HG03064 (cell line): Measurements from ENCODE around the gene FAM13C.
"Not testable (repeated sequence)": the region's sequence is repeated elsewhere in the genome, so short reads cannot be mapped to it uniquely, and the experiment has no call there.

Experiments used
- ATAC-seq: cut with Tn5 transposase; IDR thresholded peaks from one replicate; pipeline ENCODE4 v1.9.1; 2021; ENCODE audit warnings: low read depth; ENCODE audit not compliant: unreplicated experiment

FAM13C gene

DNA sequence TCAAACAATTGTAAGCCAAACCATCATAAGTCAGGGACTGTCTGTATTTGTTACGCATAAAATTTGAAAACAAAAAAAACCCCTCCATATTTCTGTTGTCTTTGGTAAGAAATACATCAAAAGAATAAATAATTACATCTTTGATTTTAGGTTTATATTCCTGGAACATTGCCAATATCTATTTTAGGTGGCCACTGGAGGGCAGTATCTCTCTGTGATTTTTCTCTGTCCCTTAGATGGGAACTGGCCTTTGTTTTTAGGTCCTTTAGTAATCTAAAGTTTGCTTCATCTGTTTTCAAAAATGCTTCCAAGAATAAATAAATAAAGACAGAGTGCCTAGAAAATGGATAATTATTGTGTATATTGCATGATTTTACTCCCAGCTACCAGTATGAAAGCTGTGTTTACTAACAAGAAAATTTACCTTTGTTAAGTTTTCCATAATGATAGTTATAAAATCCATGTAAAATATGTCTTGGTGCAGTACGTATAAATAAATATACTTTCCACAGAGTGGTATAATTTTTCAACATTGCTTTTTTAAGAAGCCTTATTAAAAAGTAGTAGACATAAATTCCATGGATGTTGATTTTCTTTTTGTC lies 121.7 kb downstream of the FAM13C start:
- ATAC-seq: no peak

DNA sequence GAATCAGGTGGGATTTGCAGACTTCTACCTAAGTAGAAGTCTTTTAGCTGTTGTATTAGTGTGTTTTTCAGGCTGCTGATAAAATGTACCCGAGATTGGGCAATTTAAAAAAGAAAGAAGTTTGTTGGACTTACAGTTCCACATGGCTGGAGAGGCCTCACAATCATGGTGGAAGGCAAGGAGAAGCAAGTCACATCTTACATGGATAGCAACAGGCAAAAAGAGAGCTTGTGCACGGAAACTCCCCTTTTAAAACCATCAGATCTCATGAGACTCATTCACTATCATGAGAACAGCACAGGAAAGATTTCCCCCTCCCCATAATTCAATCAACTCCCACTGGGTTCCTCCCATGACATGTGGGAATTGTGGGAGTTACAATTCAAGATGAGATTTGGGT lies 123.2 kb downstream of the FAM13C start:
- ATAC-seq: not testable (repeated sequence)

DNA sequence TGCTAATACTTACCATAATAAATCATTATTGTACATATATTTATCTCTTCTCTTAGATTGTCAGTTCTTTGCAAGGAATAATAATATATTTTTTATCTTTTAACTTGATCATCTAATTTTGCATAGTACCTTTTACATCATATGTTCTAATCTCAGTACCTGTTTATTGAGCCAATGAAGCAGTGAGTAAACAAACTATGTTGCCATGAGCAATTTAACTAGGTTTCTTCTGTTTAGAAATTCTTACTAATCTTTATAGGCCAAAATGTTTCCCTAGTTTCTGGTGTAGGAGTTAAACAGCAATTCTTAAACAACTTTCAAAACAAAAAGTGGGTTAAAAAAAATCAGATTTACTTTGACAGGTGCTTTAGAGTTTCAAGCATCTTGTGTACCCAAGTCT lies 124.6 kb downstream of the FAM13C start:
- no peak for ATAC-seq

DNA sequence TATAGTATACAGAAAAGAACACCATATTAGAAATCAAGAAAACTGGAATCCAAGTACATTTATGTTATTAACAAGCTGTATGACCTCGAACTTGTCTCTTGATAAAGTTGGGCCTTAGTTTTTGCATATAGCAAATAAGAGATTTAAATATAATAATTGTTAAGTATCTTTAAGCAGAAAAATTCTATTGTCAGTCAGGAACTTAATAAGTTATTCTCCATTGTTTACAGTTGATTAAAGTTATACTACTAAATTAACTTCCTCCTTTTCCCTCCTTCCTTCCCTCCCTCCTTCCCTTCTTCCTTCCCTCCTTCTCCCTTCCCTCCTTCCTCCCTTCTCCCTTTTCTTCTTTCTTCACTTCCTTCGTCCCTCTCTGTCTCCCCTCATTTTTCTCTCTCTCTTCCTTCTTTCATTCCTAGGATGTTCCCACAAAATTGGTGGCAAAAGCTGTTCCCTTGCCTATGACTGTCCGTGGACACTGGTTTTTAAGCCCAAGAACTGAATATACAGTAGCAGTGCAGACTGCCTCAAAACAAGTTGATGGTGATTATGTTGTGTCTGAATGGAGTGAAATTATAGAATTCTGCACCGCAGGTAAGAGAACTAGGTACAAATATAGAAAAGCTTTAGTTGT lies 126.2 kb downstream of the FAM13C start:
- no peak for ATAC-seq

DNA sequence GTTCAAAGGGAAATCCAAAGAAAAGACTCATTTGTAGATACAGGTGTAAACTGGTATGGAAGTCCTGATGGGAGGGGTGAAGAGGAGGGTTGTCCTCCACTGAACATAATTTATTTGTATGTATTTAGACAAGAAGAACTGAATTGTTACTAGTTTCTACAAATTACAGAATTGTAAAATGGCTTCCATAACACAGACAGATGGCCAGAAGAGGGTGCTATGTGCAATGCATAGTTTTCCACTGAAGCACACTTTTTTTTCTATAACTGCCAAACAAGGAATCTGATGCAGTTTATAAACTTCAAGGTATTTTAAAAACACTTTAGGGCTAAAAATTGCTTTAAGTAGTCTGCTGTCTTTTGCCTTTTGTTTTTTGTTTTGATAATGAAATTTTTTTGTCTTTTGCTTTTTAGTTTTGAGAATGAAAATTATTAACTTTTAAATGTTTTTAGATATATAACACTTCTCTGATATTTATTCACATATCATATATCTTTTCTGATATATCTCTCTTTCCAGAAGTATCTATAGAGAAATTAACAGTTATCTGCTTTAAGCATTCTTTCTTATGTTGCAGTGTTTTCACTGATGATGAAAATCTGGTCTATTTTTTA lies 127.4 kb downstream of the FAM13C start:
- ATAC-seq: no peak

DNA sequence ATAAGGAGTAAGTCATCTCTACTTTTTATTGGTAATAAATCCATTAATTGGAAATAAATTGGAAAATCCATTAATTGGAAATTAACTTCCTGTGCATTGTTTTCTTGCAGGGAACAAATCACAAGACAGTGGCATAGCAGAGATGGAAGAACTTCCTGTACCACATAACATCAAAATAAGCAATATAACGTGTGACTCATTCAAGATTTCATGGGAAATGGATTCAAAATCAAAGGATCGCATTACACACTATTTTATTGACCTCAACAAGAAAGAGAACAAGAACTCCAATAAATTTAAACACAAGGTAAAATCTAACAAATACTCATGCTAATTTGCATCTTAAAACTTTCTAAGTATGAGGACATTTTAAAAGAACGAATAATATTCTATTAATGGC lies 128.2 kb downstream of the FAM13C start:
- ATAC-seq: no peak

DNA sequence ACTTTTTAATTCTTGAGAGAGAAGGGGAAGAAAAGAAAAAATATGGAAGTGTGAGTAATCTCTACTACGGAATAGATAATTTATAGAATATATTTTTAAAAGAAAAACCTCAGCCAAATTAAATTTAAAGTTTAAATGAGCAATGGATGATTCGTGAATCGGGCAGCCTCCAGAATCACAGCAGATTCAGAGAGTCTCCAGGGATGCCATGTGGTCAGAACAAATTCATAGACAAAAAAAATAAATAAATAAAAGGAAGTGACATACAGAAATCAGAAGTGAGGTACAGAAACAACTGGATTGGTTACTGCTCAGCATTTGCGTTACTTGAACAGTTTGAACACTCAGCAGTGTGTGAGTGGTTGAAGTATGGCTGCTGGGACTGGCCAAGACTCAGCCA lies 132.9 kb downstream of the FAM13C start:
- no peak for ATAC-seq

DNA sequence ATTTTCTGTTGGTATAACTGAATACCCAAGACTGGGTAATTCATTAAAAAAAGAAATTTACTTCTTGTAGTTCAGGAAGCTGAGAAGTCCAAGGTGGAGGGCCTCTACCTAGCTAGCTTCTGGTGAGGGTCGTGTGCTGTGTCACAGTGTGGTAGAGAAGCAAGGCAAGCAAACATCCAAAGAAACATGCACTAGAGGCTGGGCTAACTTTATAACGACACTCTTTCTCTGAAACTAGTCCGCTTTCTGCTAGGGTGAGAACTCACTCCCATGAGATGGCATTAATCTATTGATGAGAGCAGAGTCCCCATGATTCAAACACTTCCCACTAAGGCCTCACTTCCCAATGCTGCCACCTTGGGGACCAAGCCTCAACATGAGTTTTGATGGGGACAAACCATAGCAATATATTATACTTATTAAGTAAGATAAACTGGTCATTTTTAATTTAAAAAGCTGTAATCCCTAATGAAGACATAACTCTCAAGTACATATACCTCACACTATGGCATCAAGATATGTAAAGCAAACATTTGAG lies 135.1 kb downstream of the FAM13C start:
- ATAC-seq: no peak

DNA sequence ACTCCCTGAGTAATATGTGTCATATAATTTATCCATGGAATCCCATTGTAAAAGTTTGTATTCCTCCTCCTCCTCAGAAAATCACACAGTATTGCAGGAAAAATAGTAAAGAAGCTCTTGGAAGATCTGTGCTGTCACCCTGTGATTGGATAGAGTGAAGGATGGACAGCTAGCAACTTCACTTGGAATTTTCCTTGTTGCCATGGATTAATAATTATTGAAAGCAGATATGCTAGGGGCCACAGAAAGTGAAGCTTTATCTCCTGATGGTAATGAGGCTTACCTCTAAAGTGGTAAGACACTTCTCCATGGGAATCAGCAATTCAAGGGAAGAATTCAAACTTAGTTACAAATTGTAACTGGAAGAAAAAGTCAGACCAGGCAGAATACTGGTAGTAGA lies 137.1 kb downstream of the FAM13C start:
- ATAC-seq: no peak

DNA sequence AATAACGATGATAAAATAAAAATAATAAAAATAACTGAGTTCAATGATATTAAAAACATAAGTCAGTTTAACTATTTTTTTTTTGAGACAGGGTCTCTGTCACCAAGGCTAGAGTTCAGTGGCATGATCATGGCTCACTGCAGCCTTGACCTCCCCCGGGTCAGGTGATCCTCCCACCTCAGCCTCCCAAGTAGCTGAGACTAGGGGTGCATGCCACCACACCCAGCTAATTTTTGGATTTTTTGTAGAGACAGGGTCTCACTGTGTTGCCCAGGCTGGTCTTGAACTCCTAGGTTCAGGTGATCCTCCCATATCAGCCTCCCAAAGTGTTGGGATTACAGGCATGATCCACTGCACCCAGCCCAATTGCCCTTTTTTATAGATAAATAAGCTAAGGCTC lies 138.8 kb downstream of the FAM13C start:
- not testable (repeated sequence) for ATAC-seq

DNA sequence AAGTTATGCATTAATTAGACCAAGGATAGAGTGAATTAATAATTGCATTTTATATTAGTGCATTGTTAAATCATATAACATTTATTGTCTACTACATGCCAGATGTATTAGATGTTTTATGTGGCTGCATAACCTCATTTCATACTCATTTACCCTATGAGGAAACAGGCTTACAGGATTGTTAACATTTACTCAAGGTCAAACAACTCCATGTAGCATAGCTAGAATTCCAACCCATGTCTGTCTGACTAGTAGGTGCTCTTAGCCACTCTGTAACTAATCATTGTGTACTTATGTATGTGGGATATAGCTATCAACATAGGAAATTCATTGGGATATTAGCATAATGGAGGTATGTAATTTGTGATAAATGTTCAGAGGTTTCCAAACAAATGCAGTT lies 139.6 kb downstream of the FAM13C start:
- no peak for ATAC-seq

DNA sequence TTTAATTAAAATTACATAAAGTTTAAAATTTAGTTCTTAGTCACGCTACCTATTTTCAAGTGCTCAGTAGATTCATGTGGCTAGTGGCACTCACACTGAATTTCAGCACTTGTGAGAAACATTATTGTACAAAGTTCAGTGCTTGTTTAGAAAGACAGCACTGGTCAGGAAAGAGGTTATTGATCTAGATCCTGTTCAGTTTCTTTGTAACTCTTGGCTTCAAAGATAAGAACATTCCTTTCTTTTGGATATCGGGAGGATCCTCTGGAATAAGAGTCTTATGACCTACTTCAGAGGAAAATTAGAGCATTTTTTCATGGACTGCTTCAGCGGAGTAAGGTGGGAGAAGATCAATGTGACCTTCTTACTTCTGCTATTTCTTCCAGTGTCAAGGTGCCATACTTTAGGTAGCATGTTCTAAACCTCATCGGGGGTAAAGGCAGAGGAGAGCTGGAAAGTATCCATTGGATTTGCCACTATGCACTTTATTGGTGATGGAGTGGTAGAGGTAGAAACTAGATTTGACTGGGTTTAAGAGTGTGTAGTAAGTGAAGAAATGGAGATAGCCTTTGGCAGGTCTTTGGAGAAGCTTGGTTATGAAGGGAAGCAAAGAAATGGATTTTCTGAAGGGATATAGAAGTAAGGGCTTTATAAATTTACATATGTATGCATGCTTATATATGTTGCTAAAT lies 146.0 kb downstream of the FAM13C start:
- ATAC-seq: no peak

DNA sequence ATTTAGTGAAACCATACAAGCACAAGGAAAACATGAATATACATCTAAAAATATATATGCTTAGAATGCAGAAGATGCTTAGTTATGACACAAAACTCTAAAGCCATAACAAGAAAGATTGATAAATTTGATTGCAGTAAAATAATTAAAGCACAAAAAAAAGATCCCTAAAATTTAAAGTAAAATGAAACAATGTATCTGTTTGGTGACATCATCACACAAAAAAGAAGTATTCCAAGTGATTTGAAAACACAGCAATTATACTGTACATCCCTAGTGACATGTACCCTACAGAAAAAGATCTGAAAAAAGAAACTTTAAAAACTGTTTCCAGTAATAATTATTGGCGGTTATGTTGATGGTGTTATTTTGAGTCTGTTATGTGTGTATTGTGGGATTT lies 148.2 kb downstream of the FAM13C start:
- no peak for ATAC-seq

DNA sequence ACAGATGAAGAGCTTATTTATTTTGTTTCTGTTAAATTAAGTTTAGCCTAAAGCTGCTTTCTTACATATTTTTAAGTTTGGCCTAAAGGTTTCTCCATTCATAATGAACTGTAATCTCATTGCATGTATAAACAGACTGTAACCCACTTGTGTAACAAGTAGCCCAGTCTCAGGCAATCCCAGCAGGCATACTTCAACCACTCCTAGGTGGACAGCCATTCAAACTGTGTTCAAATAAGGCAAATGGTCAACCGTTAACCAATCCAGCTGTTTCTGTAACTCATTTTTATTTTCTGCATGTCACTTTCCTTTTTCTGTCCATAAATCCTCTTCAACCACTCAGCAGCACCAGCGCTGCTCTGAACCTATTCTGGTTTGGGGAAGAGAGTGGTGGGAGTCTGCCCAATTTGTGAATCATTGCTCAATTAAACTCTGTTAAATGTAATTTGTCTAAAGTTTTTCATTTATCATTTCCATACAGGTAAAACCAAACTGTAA lies 150.0 kb downstream of the FAM13C start:
- ATAC-seq: no peak

DNA sequence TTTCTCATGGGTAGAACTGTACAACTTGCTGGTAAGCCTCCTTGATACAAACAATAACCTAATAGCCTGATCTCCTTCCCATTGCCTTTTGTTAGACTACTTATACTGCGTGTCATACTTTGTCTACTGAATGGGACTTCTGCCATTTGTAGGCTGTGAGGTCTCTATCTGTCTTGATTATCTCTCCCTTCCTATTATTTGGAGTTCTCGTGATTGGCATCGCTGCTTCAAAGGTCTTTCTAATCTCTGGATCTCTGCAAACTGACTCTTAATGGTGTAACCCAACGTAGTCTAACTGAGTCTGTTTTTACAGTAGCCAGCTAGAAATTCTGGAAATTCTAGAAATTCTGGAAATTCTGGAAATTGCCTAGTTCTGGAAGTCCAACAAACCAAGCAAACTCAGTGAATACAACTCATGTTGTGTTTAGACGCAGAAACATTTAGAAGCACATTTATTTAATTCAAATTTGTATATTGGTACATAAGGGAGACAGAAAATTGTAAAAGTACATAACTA lies 156.1 kb downstream of the FAM13C start:
- ATAC-seq: no peak
